ENCODE results near the gene STEAP4. TPM values are rescaled to one million over a fixed set of nuclear protein-coding genes. Genes with fewer than 3 reads are reported as not detected.
A peak's percentile ranks its signal among the peaks of the same experiment; 100 is the strongest.

Gene STEAP4
- total RNA-seq, 1 experiment from 2014 or later: not detected

GRCh38 chr7:88244258-88244657 lies 62.4 kb downstream of the STEAP4 start:
- Histone ChIP-seq H3K27ac (no peak overlapping the region), H3K4me3 (no peak overlapping the region), H3K9me3 (replicated peaks) (no peaks in the 10 kb centered on the region), H3K4me1 (replicated peaks) (no peaks in the 10 kb centered on the region), H3K27me3 (replicated peaks) (no peaks in the 10 kb centered on the region; the same call in 1 of the 2 replicates), H3K36me3 (no peaks in the 10 kb centered on the region)
- no peak for DNase-seq (ENCODE audit: low read depth in 1 of 2, low spot score in 2 of 2)

GRCh38 chr7:88243345-88243909 lies 63.3 kb downstream of the STEAP4 start:
- no peaks in the 10 kb centered on the region; the same call in 1 of the 2 replicates for H3K27me3 ChIP-seq (replicated peaks)
- DNase-seq (ENCODE audit: low read depth in 1 of 2, low spot score in 2 of 2): peak in 1 of 2 experiments; percentile 10
- H3K27ac ChIP-seq: no peak overlapping the region
- H3K4me1 ChIP-seq (replicated peaks): no peaks in the 10 kb centered on the region
- H3K36me3 ChIP-seq: no peaks in the 10 kb centered on the region
- H3K9me3 ChIP-seq (replicated peaks): no peaks in the 10 kb centered on the region
- no peak overlapping the region for H3K4me3 ChIP-seq

GRCh38 chr7:88239852-88240251 lies 66.8 kb downstream of the STEAP4 start:
- no peaks in the 10 kb centered on the region for H3K9me3 ChIP-seq (replicated peaks)
- H3K27ac ChIP-seq: no peak overlapping the region
- no peaks in the 10 kb centered on the region; the same call in none of the 2 replicates for H3K27me3 ChIP-seq (replicated peaks)
- H3K36me3 ChIP-seq: no peaks in the 10 kb centered on the region
- no peak for DNase-seq (ENCODE audit: low read depth in 1 of 2, low spot score in 2 of 2)
- no peak overlapping the region for H3K4me3 ChIP-seq
- H3K4me1 ChIP-seq (replicated peaks): no peaks in the 10 kb centered on the region

- H3K27me3 ChIP-seq (replicated peaks): no peaks in the 10 kb centered on the region; the same call in none of the 2 replicates
- H3K36me3 ChIP-seq: no peaks in the 10 kb centered on the region
- no peaks in the 10 kb centered on the region for H3K9me3 ChIP-seq (replicated peaks)
- no peak overlapping the region for H3K27ac ChIP-seq
- no peaks in the 10 kb centered on the region for H3K4me1 ChIP-seq (replicated peaks)
- DNase-seq (ENCODE audit: low read depth in 1 of 2, low spot score in 2 of 2): no peak
- H3K4me3 ChIP-seq: no peak overlapping the region
Measured at GRCh38 chr7:88233828-88234227, 72.9 kb downstream of the STEAP4 start.

- H3K36me3 ChIP-seq: no peaks in the 10 kb centered on the region
- no peak overlapping the region for H3K4me3 ChIP-seq
- H3K4me1 ChIP-seq (replicated peaks): peaks cover 13% of the 10 kb centered on the region
- H3K27me3 ChIP-seq (replicated peaks): no peaks in the 10 kb centered on the region; the same call in none of the 2 replicates
- no peaks in the 10 kb centered on the region for H3K9me3 ChIP-seq (replicated peaks)
- no peak overlapping the region for H3K27ac ChIP-seq
- no peak for DNase-seq (ENCODE audit: low read depth in 1 of 2, low spot score in 2 of 2)
Measured at GRCh38 chr7:88230646-88231045, 76.0 kb downstream of the STEAP4 start.

GRCh38 chr7:88229302-88229995 lies 77.2 kb downstream of the STEAP4 start:
- H3K4me3 ChIP-seq: no peak overlapping the region
- no peaks in the 10 kb centered on the region for H3K36me3 ChIP-seq
- no peak overlapping the region for H3K27ac ChIP-seq
- DNase-seq (ENCODE audit: low read depth in 1 of 2, low spot score in 2 of 2): no peak
- no peaks in the 10 kb centered on the region for H3K27me3 ChIP-seq (replicated peaks)
- no peaks in the 10 kb centered on the region for H3K9me3 ChIP-seq (replicated peaks)
- peaks cover 18% of the 10 kb centered on the region for H3K4me1 ChIP-seq (replicated peaks)

- no peak overlapping the region for H3K27ac ChIP-seq
- H3K27me3 ChIP-seq (replicated peaks): no peaks in the 10 kb centered on the region
- H3K4me1 ChIP-seq (replicated peaks): peaks cover 18% of the 10 kb centered on the region
- H3K9me3 ChIP-seq (replicated peaks): no peaks in the 10 kb centered on the region
- peak in 1 of 2 experiments; percentile 60 for DNase-seq (ENCODE audit: low read depth in 1 of 2, low spot score in 2 of 2)
- H3K36me3 ChIP-seq: no peaks in the 10 kb centered on the region
- H3K4me3 ChIP-seq: no peak overlapping the region
Measured at GRCh38 chr7:88226886-88227516, 79.7 kb downstream of the STEAP4 start.

- Histone ChIP-seq H3K4me3 (no peak overlapping the region), H3K4me1 (replicated peaks) (peaks cover 18% of the 10 kb centered on the region), H3K27ac (no peak overlapping the region), H3K36me3 (no peaks in the 10 kb centered on the region), H3K9me3 (replicated peaks) (no peaks in the 10 kb centered on the region), H3K27me3 (replicated peaks) (no peaks in the 10 kb centered on the region)
- no peak for DNase-seq (ENCODE audit: low read depth in 1 of 2, low spot score in 2 of 2)
Measured at GRCh38 chr7:88226201-88226600, 80.5 kb downstream of the STEAP4 start.

GRCh38 chr7:88224601-88225275 lies 82.0 kb downstream of the STEAP4 start:
- DNase-seq (ENCODE audit: low read depth in 1 of 2, low spot score in 2 of 2): peak in 1 of 2 experiments; percentile 35
- H3K27ac ChIP-seq: no peak overlapping the region
- peaks cover under 1% of the 10 kb centered on the region; the same call in 1 of the 2 replicates for H3K36me3 ChIP-seq

GRCh38 chr7:88223265-88223664 lies 83.4 kb downstream of the STEAP4 start:
- Histone ChIP-seq H3K36me3 (peaks cover 4% of the 10 kb centered on the region), H3K4me1 (replicated peaks) (peaks cover 28% of the 10 kb centered on the region), H3K4me3 (no peak overlapping the region), H3K27ac (no peak overlapping the region), H3K27me3 (replicated peaks) (no peaks in the 10 kb centered on the region), H3K9me3 (replicated peaks) (no peaks in the 10 kb centered on the region; the same call in 1 of the 2 replicates)
- DNase-seq (ENCODE audit: low read depth in 1 of 2, low spot score in 2 of 2): no peak

More at GRCh38 chr7:88224601-88225275, 82.0 kb downstream of the STEAP4 start:
- H3K9me3 ChIP-seq (replicated peaks): no peaks in the 10 kb centered on the region; the same call in 1 of the 2 replicates
- peaks cover 24% of the 10 kb centered on the region for H3K4me1 ChIP-seq (replicated peaks)
- H3K4me3 ChIP-seq: no peak overlapping the region
- no peaks in the 10 kb centered on the region for H3K27me3 ChIP-seq (replicated peaks)

Other genes with a start within 250 kb of the STEAP4 start
- gene SRI, start 86.9 kb downstream of the STEAP4 start, total RNA-seq (2014; rRNA removed; shearing (Covaris generic)): 75.6 and 103 TPM in 2 replicates

Measured in SJSA1 (cell line).